Kidney epithelial cell (primary cell): ENCODE results near the gene MAD1L1. TPM values are rescaled to one million over a fixed set of nuclear protein-coding genes. Genes with fewer than 3 reads are reported as not detected.

Experiments
- DNase-seq: peaks from one replicate; pipeline ENCODE4 v3.0.0-alpha.2; 2010; ENCODE audit warnings: low read depth
- H3K27me3 ChIP-seq: 2 replicates; pipeline ENCODE4 v1.6.0; 2011; ENCODE audit warnings: low read length; ENCODE audit not compliant: control insufficient read depth, insufficient read depth
- H3K36me3 ChIP-seq: 2 replicates; pipeline ENCODE4 v1.5.1; 2011; ENCODE audit warnings: low read length; ENCODE audit not compliant: control insufficient read depth, insufficient read depth
- H3K4me3 ChIP-seq: 2 replicates; pipeline ENCODE4 v1.5.1; 2011; ENCODE audit warnings: low read depth, mild to moderate bottlenecking, control low read depth, low read length
- CTCF ChIP-seq: IDR thresholded peaks from 2 replicates; pipeline ENCODE4 v1.5.1; 2011; ENCODE audit warnings: mild to moderate bottlenecking, moderate library complexity, low read length, control low read depth, inconsistent platforms; ENCODE audit not compliant: insufficient read depth, poor library complexity, severe bottlenecking
- total RNA-seq: library from RNA; depleted of rRNA; stranded (reverse); fragments of >200 nt; gene quantifications from 2 replicates; pipeline ENCODE4 v1.2.3, GENCODE V29; 2015

The MAD1L1 gene
- total RNA-seq, 1 donor from 2014 or later, result 61.2 TPM

GRCh38 chr7:1914743-1915142 lies 318.0 kb downstream of the MAD1L1 start:
- Histone ChIP-seq H3K4me3 (no peak overlapping the region), H3K27me3 (no peaks in the 10 kb centered on the region), H3K36me3 (no peaks in the 10 kb centered on the region)
- no peak for DNase-seq
- no peak for TF ChIP-seq CTCF

GRCh38 chr7:1914321-1914720 lies 318.4 kb downstream of the MAD1L1 start:
- no peak for DNase-seq
- no peak for TF ChIP-seq CTCF
- Histone ChIP-seq H3K27me3 (no peaks in the 10 kb centered on the region), H3K36me3 (no peaks in the 10 kb centered on the region), H3K4me3 (no peak overlapping the region)

- H3K4me3 ChIP-seq, result no peak overlapping the region
- no peaks in the 10 kb centered on the region for H3K36me3 ChIP-seq
- DNase-seq, result no peak
- H3K27me3 ChIP-seq, result no peaks in the 10 kb centered on the region
- TF ChIP-seq CTCF, result no peak
These were observed 319.1 kb downstream of the MAD1L1 start for GRCh38 chr7:1913466-1914282.

GRCh38 chr7:1912593-1913465 lies 319.9 kb downstream of the MAD1L1 start:
- peak; percentile 62 for DNase-seq
- no peaks in the 10 kb centered on the region for H3K27me3 ChIP-seq
- TF ChIP-seq CTCF, result peak; percentile 45

GRCh38 chr7:1911571-1911970 lies 321.2 kb downstream of the MAD1L1 start:
- no peak overlapping the region for H3K4me3 ChIP-seq
- no peaks in the 10 kb centered on the region for H3K36me3 ChIP-seq
- no peak for DNase-seq
- no peaks in the 10 kb centered on the region for H3K27me3 ChIP-seq
- TF ChIP-seq CTCF, result no peak

More at GRCh38 chr7:1912593-1913465, 319.9 kb downstream of the MAD1L1 start:
- Histone ChIP-seq H3K36me3 (no peaks in the 10 kb centered on the region), H3K4me3 (no peak overlapping the region)
